NCI-H1048 (cell line): ENCODE data around the gene GYG1.

Source experiments
- DNase-seq: peaks from one replicate; lab custom pipeline; 2025; lab: John Stamatoyannopoulos, UW

Gene GYG1

DNA sequence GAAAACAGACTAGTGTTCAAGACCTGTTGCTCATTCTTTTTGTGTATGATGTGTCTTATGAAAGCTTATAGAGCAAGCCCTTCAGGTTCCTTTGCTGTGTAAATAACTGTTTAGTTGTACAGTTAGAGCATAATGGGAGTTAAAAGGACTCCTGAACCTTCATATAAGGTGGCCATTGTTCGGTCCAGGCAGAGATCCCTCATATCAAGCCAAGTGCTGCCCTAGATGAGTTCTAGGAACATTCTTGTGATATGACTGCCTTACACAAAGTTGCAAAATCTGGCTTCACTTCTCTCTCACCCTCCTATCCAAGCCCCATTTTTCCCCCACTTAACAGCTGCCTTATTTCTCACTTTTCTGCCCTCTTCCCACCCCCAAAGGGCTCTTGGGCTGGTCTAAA lies 26.9 kb downstream of the GYG1 start:
- no peak for DNase-seq

DNA sequence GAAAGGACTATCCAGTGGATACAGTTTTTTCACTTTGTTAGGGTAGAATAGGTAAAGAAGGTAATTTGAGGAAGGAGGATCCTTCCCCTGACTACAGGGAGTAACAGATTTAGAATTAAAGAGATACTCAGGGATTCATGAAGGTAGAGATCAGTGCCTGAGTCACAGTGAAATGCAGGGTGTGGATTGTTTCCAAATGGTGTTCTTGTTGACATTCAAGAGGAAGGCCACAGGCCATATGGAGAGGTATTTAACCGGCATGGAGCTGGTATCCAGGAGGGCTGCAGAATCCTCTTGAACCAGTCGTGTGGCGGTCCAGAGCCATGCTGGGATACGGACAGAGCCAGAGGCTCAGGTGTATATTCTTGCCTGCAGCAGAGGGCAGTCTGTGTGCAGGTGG lies 28.2 kb downstream of the GYG1 start:
- no peak for DNase-seq

DNA sequence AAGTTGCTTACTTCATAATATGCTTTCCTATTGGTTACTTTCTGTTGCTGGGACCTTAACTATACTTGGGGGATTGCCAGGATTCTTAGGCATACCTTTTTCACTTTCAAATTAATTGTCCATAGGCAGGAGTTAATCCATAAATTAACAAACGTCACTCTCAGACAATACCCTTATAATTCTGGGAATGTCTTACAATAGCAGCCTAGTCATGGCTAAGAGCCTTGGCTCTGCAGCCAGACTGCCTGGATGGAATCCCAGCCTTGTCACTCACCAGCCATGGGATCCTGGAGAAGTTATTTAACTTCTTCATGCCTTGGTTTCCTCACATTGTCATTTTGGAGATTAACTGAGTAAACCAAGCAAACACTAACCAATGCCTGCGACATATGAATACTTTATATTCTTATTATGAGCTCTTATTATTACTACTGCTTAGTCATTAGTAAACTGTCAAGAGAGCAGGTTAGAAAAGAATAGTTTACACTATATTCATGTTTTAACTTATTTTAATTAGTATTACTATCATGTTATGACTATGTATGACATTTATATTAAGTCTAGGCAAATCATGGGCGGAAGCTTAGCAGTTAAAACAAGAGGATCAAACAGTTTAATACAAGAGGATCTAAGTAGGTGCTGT lies 29.0 kb downstream of the GYG1 start:
- no peak for DNase-seq

DNA sequence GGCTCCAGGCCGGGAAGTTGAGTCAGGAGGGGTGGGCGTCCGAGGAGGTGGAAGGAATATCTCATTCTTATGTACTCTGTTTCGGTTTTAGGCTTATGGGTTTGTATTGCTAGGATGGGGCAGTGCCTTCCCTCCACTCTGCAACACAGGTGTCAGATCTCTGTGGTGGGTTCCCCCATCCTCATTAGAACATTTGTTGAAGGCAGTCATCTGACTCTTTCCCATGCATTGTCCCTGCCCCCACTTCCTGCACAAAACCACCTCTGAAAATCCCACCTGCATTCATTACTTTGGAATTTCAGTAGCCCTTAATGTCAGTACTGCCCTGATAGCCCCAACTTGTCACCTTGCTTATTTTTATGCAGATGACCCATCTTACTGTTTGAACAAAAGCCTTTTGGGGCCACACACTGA lies 29.5 kb downstream of the GYG1 start:
- DNase-seq, result no peak

DNA sequence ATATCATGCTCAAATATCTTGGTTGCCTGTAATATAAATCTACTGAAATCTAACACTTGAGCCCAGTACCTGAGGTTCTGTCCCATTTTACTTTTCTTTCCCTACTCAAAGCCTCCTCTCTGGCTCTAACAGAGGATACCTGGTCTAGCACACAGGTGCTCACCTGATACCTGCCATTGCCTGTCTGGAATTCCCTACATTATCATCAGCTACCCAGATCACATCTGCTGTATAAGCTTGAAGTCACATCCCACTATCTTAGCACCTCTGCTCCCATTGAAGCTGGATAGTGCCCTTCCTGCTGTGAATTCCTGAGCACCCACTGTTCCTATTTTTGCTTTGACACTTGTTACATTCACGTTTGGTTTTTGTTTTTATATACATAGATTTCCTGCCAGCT lies 30.5 kb downstream of the GYG1 start:
- no peak for DNase-seq

DNA sequence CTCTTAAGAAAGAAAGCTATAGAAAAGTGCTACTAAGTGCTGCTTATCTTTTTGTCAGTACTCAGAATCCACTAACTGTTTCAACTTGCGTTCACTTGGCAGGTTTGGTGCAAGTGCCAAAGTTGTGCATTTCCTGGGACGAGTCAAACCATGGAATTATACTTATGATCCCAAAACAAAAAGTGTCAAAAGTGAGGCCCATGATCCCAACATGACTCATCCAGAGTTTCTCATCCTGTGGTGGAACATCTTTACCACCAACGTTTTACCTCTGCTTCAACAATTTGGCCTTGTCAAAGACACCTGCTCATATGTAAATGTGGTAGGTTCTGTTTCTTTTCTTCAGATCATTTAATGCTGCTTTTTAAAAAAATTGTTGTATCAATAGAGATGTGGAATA lies 32.6 kb downstream of the GYG1 start:
- no peak for DNase-seq

DNA sequence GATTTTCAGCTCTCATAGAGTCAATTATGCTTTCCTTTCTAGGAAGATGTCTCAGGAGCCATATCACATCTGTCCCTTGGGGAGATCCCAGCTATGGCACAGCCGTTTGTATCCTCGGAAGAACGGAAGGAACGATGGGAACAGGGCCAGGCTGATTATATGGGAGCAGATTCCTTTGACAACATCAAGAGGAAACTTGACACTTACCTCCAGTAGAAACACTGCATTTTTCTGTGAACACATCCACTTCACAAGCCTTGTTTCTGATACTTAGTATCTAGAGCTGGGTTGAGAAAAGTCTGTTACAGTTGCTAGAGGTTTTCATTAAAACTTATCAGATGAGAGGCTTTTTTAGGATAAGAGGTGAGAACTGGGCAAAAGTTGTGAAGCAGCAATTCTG lies 35.4 kb downstream of the GYG1 start:
- no peak for DNase-seq

DNA sequence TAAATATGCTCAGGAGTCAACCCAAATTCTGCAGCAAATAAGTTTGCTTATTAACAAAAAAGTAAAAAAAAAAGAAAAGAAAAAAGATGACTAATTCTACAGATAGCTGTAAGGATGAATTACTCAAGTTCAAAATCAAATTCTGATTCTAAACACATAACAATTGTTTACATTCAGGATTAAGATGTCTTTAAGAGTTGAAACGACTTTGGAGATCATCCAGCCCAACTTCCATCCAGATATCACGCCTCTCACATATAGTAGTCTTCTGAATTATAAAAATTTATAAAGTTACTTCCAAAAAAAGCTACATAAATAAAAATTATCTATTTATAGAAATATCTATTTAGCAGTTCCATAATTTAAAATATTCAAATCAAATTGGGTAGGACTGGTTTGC lies 39.8 kb downstream of the GYG1 start:
- no peak for DNase-seq

DNA sequence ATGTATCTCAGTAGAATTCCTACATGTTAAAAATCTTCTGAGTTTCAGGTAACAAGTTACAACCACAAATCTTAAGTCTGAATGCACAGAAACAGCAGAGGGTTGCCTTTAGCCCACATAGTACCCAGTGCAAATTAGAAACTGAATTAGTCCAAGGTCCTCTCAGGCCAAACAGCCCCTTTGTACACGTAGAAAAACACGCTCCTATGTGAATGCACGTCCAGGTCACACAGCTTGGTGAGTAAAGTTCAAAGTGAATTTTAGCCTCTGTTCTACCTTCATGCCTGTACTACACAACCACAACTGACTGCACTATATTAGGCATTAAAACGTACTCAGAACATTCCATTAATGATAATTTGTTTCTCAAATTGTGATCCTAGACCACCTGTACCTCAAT lies 46.3 kb downstream of the GYG1 start:
- no peak for DNase-seq

DNA sequence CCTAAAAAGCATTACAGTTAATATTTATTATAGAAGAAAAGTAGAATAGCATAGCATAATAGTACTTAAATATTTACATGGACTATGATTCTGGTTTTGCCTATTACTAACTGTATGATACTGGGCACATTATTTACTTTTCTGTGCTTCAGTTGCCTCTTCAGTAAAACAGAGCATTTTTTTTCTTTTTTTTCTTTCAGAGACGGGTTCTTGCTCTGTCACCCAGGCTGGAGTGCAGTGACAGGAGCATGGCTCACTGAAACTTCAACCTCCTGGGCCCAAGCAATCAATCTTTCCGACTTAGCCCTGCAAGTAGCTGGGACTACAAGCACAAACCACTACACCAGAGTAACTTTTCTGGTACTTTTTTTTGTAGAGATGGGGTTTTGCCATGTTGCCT lies 47.0 kb downstream of the GYG1 start:
- no peak for DNase-seq

DNA sequence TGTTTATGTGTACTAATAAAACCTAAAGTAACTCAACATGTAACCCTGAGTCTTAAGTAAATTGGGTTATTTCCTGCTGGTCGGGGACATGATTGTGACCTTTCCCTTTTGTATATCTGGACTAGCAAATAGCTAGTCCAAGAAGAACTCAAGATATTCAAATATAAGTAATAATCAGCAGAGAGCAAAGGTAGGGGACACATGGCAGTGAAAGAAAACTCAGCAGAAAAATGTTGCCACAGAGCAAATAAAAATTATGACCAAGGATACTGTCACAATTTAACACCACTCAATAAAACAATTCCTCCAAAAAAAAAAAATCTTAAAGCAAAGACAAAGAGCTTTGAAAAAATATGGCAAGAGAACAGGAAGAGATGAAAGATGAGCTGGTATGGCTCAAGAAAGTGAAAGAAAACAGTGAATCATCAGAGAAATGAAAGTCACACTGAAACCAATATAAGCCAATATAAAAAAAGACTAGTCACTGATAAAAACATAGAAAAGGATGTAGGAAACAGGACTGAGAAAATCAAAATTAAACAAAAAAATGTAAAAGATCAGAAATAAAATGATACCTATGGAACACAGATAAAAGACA lies 51.5 kb downstream of the GYG1 start:
- no peak for DNase-seq

DNA sequence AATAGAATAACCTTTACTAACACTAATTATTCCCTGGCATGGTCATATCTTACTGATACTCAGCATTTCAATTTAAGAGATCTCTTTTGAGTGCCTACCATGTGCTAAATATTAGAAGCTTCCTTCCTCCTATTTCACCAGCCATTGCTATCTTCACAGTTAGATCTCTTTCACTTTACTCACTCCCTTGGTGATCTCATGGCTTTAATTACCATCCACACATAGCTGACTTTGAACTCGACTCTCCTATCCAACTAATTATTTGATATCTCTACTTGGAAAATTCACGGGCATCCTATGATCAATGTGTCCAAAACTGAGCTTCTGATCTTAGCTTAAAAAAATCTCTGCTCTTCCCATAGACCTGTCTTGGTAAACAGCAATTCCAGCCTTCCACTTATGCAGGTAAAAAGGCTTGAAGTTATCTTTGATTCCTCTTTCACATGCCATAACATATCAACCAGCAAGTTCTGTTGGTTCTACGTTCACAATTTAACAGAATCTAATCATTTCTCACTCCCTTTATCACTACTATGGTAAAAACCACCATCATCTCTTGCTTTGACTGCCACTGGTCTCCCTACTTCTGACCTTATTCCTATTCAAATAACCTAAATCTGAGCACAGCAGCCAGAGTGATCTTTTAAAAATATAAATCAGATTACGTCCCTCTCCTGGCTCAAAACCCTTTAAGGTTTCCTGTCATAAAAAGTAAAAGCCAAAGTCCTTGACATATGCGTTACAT lies 53.2 kb downstream of the GYG1 start:
- DNase-seq, result no peak

DNA sequence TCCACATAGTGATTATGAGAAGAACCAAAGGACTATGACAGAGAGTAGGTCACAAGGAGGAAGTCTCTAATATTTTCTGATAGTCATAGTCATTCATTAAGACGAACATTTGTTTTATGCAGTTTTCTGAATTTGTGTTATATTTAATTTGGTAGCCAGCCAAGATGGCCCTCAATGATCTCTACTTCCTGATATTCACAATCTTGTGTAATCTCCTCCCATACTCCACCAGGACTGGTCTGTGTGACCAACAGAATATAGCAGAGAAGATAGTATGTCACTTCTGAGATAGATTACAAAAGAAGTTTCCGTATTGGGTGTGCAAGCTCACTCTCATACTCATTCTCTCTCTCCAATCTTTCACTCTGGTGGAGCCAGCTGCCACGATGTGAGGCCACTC lies 64.2 kb downstream of the GYG1 start:
- DNase-seq, result no peak

DNA sequence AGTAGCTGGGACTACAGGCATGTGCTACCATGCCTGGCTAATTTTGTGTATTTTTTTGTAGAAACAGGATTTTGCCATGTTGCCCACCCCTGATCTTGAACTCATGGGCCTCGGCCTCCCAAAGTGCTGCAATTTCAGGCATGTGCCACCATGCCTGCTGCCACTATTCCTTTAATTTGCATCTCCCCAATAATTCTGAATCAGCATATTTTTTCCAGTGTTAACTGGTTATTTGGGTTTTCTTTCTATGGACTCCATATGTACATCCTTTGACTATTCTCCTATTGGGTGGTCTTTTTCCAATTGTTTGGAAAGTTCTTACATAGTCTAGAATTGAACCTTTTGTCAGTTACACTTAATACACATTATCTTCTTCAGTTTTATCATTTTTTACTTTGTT lies 66.9 kb downstream of the GYG1 start:
- no peak for DNase-seq

DNA sequence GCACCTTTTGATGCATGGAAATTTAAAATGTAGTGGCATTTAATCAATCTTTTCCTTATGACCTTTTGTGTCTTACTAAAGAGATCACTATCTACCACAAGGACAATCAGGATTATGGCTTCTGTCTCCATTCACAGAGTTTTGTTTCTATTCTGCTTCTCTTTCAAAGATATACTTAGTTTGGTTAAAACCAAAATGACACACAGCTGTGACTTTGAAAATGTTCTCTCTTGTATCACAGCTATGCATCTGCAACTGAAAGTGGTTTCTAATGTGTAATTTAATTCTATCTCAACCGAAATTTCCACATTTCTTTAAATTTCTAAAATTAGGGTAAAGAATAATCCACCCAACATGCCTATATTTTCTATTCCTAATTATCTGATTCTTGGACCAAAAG lies 67.3 kb downstream of the GYG1 start:
- DNase-seq, result no peak

DNA sequence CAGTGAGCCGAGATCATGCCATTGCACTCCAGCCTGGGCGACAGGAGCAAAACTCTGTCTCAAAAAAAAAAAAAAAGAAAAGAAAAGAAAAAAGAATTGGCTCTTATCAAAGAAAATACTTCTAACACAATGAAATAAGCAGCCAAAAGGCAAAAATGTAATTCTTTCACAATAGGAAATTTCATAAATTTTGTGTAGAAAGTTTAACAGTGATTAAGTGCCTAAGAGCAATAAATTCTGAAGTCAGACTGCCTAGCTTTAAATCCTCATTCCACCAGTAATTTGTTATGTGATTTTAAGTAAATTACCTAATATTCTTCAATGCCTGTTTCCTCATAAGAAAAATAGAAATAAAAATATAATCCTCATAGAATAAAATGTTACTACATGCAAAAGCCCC lies 70.4 kb downstream of the GYG1 start:
- DNase-seq, result no peak

DNA sequence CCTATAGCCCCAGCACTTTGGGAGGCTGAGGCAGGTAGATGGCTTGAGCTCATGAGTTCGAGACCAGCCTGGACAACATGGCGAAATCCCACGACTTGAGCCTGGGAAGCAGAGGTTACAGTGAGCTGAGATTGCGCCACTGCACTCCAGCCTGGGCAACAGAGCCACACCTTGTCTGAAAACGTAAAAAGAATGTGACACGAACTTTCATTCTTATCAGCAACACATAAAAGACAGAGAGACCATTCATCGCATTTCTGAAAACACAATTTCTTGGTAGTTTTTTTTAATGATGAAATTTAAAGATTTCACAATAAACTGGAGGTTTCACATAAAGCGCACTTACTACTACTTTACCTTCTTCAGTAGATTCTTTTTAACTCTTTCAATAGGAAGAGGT lies 76.5 kb downstream of the GYG1 start:
- DNase-seq, result no peak
